Trophoblast cell (in vitro differentiated cells and primary cell): Measurements from ENCODE around the gene STAB2.
A peak's percentile ranks its signal among the peaks of the same experiment; 100 is the strongest.
"Not testable (repeated sequence)": the region's sequence is repeated elsewhere in the genome, so short reads cannot be mapped to it uniquely, and the experiment has no call there.

Experiments
- DNase-seq, 2 donors: peaks; one replicate each; pipeline ENCODE4 v3.0.0-alpha.2; 2016
- H2AFZ ChIP-seq: 2 replicates; pipeline ENCODE4 v1.6.1; 2013; ENCODE audit warnings: low read length, moderate library complexity, mild to moderate bottlenecking; ENCODE audit not compliant: insufficient read depth, poor library complexity
- H2AK5ac ChIP-seq: 2 replicates; pipeline ENCODE4 v1.6.1; 2013; ENCODE audit warnings: mild to moderate bottlenecking, low read length
- H2BK120ac ChIP-seq: 2 replicates; pipeline ENCODE4 v1.6.1; 2013; ENCODE audit warnings: low read length, mild to moderate bottlenecking, moderate library complexity; ENCODE audit not compliant: insufficient read depth, poor library complexity
- H2BK12ac ChIP-seq: 2 replicates; pipeline ENCODE4 v1.6.1; 2013; ENCODE audit warnings: mild to moderate bottlenecking, low read length, moderate library complexity
- H2BK5ac ChIP-seq: 2 replicates; pipeline ENCODE4 v1.6.1; 2013; ENCODE audit warnings: low read length, low read depth, moderate library complexity, mild to moderate bottlenecking; ENCODE audit not compliant: poor library complexity
- H3K14ac ChIP-seq: 2 replicates; pipeline ENCODE4 v1.6.1; 2013; ENCODE audit warnings: mild to moderate bottlenecking, low read length
- H3K18ac ChIP-seq: 2 replicates; pipeline ENCODE4 v1.6.1; 2013; ENCODE audit warnings: mild to moderate bottlenecking, low read length
- H3K23ac ChIP-seq: 2 replicates; pipeline ENCODE4 v1.6.1; 2013; ENCODE audit warnings: low read length
- H3K27ac ChIP-seq: 2 replicates; pipeline ENCODE4 v1.5.1; 2013; ENCODE audit warnings: low read depth, mild to moderate bottlenecking, inconsistent platforms, low read length, moderate library complexity
- H3K27me3 ChIP-seq: 2 replicates; pipeline ENCODE4 v1.6.1; 2013; ENCODE audit warnings: inconsistent platforms, mild to moderate bottlenecking, low read length, moderate library complexity; ENCODE audit not compliant: insufficient read depth
- H3K36me3 ChIP-seq, 2 experiments: 1 replicate in 1 of 2; 2 replicates in 1 of 2; pipeline ENCODE4 v1.6.1; 2013; ENCODE audit warnings: low read length in 2 of 2, mild to moderate bottlenecking in 2 of 2, moderate library complexity in 1 of 2; ENCODE audit not compliant: insufficient read depth in 2 of 2, control insufficient read depth in 1 of 2
- H3K4ac ChIP-seq: 2 replicates; pipeline ENCODE4 v1.6.1; 2013; ENCODE audit warnings: low read depth, mild to moderate bottlenecking, low read length, moderate library complexity
- H3K4me1 ChIP-seq, 2 experiments: 1 replicate in 1 of 2; 2 replicates in 1 of 2; pipeline ENCODE4 v1.6.1; 2013; ENCODE audit warnings: low read length in 2 of 2, mild to moderate bottlenecking in 2 of 2, moderate library complexity in 1 of 2; ENCODE audit not compliant: insufficient read depth in 2 of 2, control insufficient read depth in 1 of 2
- H3K4me2 ChIP-seq: 2 replicates; pipeline ENCODE4 v1.6.1; 2013; ENCODE audit warnings: inconsistent platforms, mild to moderate bottlenecking, low read length, moderate library complexity
- H3K4me3 ChIP-seq: 2 replicates; pipeline ENCODE4 v1.5.1; 2013; ENCODE audit warnings: mild to moderate bottlenecking, low read depth, low read length, inconsistent platforms
- H3K79me1 ChIP-seq: one replicate; pipeline ENCODE4 v1.6.1; 2013; ENCODE audit warnings: low read length
- H3K79me2 ChIP-seq: 2 replicates; pipeline ENCODE4 v1.6.1; 2013; ENCODE audit warnings: low read length, mild to moderate bottlenecking; ENCODE audit not compliant: control insufficient read depth, insufficient read depth, poor library complexity
- H3K9ac ChIP-seq: 2 replicates; pipeline ENCODE4 v1.6.1; 2013; ENCODE audit warnings: mild to moderate bottlenecking, low read length
- H3K9me3 ChIP-seq: 2 replicates; pipeline ENCODE4 v1.6.1; 2013; ENCODE audit warnings: low read depth, mild to moderate bottlenecking, control low read depth, inconsistent platforms, low read length; ENCODE audit not compliant: insufficient read depth
- H4K12ac ChIP-seq: 2 replicates; pipeline ENCODE4 v1.6.1; 2013; ENCODE audit warnings: low read depth, mild to moderate bottlenecking, low read length, moderate library complexity
- H4K8ac ChIP-seq: 2 replicates; pipeline ENCODE4 v1.6.1; 2013; ENCODE audit warnings: low read depth, mild to moderate bottlenecking, low read length, moderate library complexity
- H4K91ac ChIP-seq: one replicate; pipeline ENCODE4 v1.6.1; 2013; ENCODE audit warnings: low read depth, mild to moderate bottlenecking, low read length, moderate library complexity
- WGBS: extraction: QIAGEN DNeasy Blood & Tissue Kit; methylation state at CpG from one replicate; pipeline ENCODE4 v1.1.7; 2013; ENCODE audit warnings: missing lambda C conversion rate; ENCODE audit not compliant: insufficient read length, insufficient coverage; ENCODE audit errors: extremely low coverage; 5-methylcytosine and 5-hydroxymethylcytosine counted together

STAB2 gene

GRCh38 chr12:103809639-103810038 lies 222.6 kb downstream of the STAB2 start:
- not testable (repeated sequence) for H3K9ac ChIP-seq, H3K18ac ChIP-seq, H3K9me3 ChIP-seq, H2AK5ac ChIP-seq, H3K79me1 ChIP-seq, H3K36me3 ChIP-seq, H3K27ac ChIP-seq, H3K23ac ChIP-seq, H3K14ac ChIP-seq, H3K79me2 ChIP-seq, H4K12ac ChIP-seq, H4K91ac ChIP-seq, H3K4me1 ChIP-seq, H2BK5ac ChIP-seq, H2AFZ ChIP-seq, H3K27me3 ChIP-seq, H2BK120ac ChIP-seq, H4K8ac ChIP-seq, H3K4me3 ChIP-seq, H3K4me2 ChIP-seq, H3K4ac ChIP-seq, DNase-seq, H2BK12ac ChIP-seq
- WGBS: no CpG with 5 or more reads among the region's 7 CpGs

GRCh38 chr12:103810111-103810510 lies 223.0 kb downstream of the STAB2 start:
- Histone ChIP-seq H3K14ac (no peak overlapping the region), H4K12ac (no peak overlapping the region)

GRCh38 chr12:103811791-103812190 lies 224.7 kb downstream of the STAB2 start:
- Histone ChIP-seq H3K4me3 (no peak overlapping the region), H3K36me3 (peaks cover 0 to 9% of the 10 kb centered on the region in 2 experiments), H2BK120ac (no peak overlapping the region), H3K4me2 (no peak overlapping the region), H3K79me1 (no peaks in the 10 kb centered on the region), H2AFZ (no peak overlapping the region), H3K9ac (no peak overlapping the region), H2BK12ac (no peak overlapping the region), H3K14ac (no peak overlapping the region), H3K4me1 (peaks cover 0 to 3% of the 10 kb centered on the region in 2 experiments), H3K79me2 (no peaks in the 10 kb centered on the region), H2BK5ac (no peak overlapping the region), H3K4ac (no peak overlapping the region), H3K9me3 (no peaks in the 10 kb centered on the region), H4K8ac (no peak overlapping the region), H4K12ac (no peak overlapping the region), H4K91ac (no peak overlapping the region), H3K27me3 (no peaks in the 10 kb centered on the region), H2AK5ac (no peak overlapping the region), H3K27ac (no peak overlapping the region), H3K18ac (no peak overlapping the region), H3K23ac (no peak overlapping the region)
- no CpG with 5 or more reads among the region's 6 CpGs for WGBS
- no peak for DNase-seq

More at GRCh38 chr12:103810111-103810510, 223.0 kb downstream of the STAB2 start:
- Histone ChIP-seq H3K27me3 (no peaks in the 10 kb centered on the region), H2BK12ac (no peak overlapping the region), H2BK120ac (no peak overlapping the region), H3K79me1 (peaks cover 1% of the 10 kb centered on the region), H3K79me2 (no peaks in the 10 kb centered on the region), H4K91ac (peak overlapping the region; percentile 14), H3K23ac (no peak overlapping the region), H3K9ac (no peak overlapping the region), H3K36me3 (peaks cover 0 to 9% of the 10 kb centered on the region in 2 experiments), H4K8ac (no peak overlapping the region), H2AK5ac (no peak overlapping the region), H3K4me1 (peaks cover 4 to 7% of the 10 kb centered on the region in 2 experiments), H3K18ac (no peak overlapping the region), H3K4me3 (no peak overlapping the region), H2BK5ac (no peak overlapping the region), H2AFZ (no peak overlapping the region), H3K4me2 (no peak overlapping the region), H3K4ac (no peak overlapping the region), H3K27ac (no peak overlapping the region), H3K9me3 (no peaks in the 10 kb centered on the region)
- no CpG with 5 or more reads among the region's 5 CpGs for WGBS
- DNase-seq: no peak

DNA sequence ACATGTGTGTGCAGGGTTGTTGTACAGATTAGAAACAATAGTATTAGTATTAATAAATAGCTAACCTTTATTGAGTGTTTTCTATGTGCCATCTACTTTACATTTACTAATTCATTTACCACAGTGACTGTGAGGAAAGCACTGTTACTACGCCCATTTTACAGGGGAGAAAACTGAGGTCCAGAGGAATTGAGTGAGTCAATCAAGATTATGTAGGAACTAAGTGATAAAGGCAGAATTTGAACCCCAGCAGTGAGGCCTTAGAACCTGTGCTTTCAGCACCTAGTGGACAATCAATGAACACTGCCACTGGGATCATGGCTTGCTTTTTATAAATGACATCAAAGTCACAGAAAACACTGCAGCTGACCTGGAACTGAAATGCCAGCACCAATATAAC lies 225.7 kb downstream of the STAB2 start:
- Histone ChIP-seq H3K4me3 (no peak overlapping the region), H4K8ac (no peak overlapping the region), H2BK12ac (no peak overlapping the region), H3K18ac (no peak overlapping the region), H3K36me3 (peaks cover 0 to 9% of the 10 kb centered on the region in 2 experiments), H3K14ac (no peak overlapping the region), H3K79me1 (no peaks in the 10 kb centered on the region), H2BK120ac (no peak overlapping the region), H3K9me3 (no peaks in the 10 kb centered on the region), H3K27ac (no peak overlapping the region), H3K4me1 (no peaks in the 10 kb centered on the region), H3K4me2 (no peak overlapping the region), H2AFZ (no peak overlapping the region), H3K27me3 (no peaks in the 10 kb centered on the region), H3K4ac (no peak overlapping the region), H2AK5ac (no peak overlapping the region), H4K12ac (no peak overlapping the region), H4K91ac (no peak overlapping the region), H3K79me2 (no peaks in the 10 kb centered on the region), H3K23ac (no peak overlapping the region), H2BK5ac (no peak overlapping the region), H3K9ac (no peak overlapping the region)
- no CpG with 5 or more reads among the region's 1 CpG for WGBS
- no peak for DNase-seq
